ENCODE data around the gene MEF2B. TPM values are rescaled to one million over a fixed set of nuclear protein-coding genes. Genes with fewer than 3 reads are reported as not detected.

MEF2B gene
- total RNA-seq, 1 experiment from 2014 or later, result 1.3 TPM

DNA sequence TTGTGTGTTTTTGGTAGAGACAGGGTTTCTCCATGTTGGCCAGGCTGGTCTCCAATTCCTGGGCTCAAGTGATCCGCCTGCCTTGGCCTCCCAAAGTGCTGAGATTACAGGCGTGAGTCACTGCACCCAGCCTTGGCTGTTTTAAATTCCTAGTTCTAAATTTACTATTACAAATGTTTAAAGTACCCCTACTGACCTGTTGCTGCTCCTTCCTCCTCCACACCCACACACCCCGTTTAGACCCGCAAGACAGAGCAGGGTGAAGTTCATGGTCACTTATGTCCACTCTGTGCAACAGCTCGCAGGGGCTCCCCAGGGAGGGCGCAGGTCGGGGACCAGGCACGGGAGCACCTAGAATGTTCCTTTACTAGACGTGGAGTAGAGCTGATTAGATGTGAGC is 60.5 kb downstream of the MEF2B start:
- H3K4me1 ChIP-seq (ENCODE audit: insufficient read depth, low read length), result no peaks in the 10 kb centered on the region; the same call in 1 of the 2 replicates
- H2AFZ ChIP-seq (ENCODE audit: low read length), result no peak overlapping the region
- H3K79me2 ChIP-seq (ENCODE audit: insufficient read depth, low read length), result no peaks in the 10 kb centered on the region
- H4K8ac ChIP-seq (replicated peaks; ENCODE audit: insufficient read length, low read depth, low read length), result no peak overlapping the region
- no peak overlapping the region for H3K27ac Mint-ChIP-seq
- peaks cover 12% of the 10 kb centered on the region for H3K23me2 ChIP-seq (ENCODE audit: insufficient read length, low read depth, low read length, poor library complexity, severe bottlenecking)
- no peak overlapping the region for H4K5ac ChIP-seq (ENCODE audit: insufficient read length, low read depth, low read length)
- no peak overlapping the region for H3K9ac ChIP-seq (ENCODE audit: extremely low read depth, insufficient read length, low read length)
- H3K9me3 ChIP-seq (ENCODE audit: control insufficient read depth, low read depth, low read length), result no peaks in the 10 kb centered on the region
- H3T11ph ChIP-seq (ENCODE audit: low read length), result no peak overlapping the region
- H3K4me1 Mint-ChIP-seq, result peaks cover 30 to 42% of the 10 kb centered on the region in 2 experiments
- H3K14ac ChIP-seq (ENCODE audit: insufficient read depth, low read length), result no peak overlapping the region
- no peak overlapping the region for H2BK120ac ChIP-seq (ENCODE audit: low read depth, low read length, poor library complexity, severe bottlenecking)
- no peak overlapping the region for H2BK5ac ChIP-seq (ENCODE audit: insufficient read length, low read length)
- H2BK12ac ChIP-seq (ENCODE audit: insufficient read length, low read depth, low read length), result no peak overlapping the region
- no CpG with 5 or more reads among the region's 9 CpGs for WGBS (ENCODE audit: extremely low coverage, insufficient read length, low lambda C conversion rate)
- H3K4ac ChIP-seq (ENCODE audit: low read depth, low read length), result no peak overlapping the region
- H3K18ac ChIP-seq (ENCODE audit: insufficient read length, low read depth, low read length), result no peak overlapping the region
- H3K4me2 ChIP-seq (ENCODE audit: insufficient read depth, insufficient read length, low read length), result no peak overlapping the region
- H3K23ac ChIP-seq (ENCODE audit: insufficient read length, low read depth, low read length), result no peak overlapping the region
- no peak overlapping the region for H2BK20ac ChIP-seq (ENCODE audit: low read depth, low read length, poor library complexity, severe bottlenecking)
- no peaks in the 10 kb centered on the region for H3K9me3 Mint-ChIP-seq
- no peak overlapping the region for H3K56ac ChIP-seq (ENCODE audit: insufficient read length, low read depth, low read length)
- H2BK15ac ChIP-seq (ENCODE audit: low read depth, low read length), result no peak overlapping the region
- TF ChIP-seq, protein P1, sequence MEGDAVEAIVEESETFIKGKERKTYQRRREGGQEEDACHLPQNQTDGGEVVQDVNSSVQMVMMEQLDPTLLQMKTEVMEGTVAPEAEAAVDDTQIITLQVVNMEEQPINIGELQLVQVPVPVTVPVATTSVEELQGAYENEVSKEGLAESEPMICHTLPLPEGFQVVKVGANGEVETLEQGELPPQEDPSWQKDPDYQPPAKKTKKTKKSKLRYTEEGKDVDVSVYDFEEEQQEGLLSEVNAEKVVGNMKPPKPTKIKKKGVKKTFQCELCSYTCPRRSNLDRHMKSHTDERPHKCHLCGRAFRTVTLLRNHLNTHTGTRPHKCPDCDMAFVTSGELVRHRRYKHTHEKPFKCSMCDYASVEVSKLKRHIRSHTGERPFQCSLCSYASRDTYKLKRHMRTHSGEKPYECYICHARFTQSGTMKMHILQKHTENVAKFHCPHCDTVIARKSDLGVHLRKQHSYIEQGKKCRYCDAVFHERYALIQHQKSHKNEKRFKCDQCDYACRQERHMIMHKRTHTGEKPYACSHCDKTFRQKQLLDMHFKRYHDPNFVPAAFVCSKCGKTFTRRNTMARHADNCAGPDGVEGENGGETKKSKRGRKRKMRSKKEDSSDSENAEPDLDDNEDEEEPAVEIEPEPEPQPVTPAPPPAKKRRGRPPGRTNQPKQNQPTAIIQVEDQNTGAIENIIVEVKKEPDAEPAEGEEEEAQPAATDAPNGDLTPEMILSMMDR (conservative IDR thresholded peaks at IDR 0.05), result no peak
- no peak overlapping the region for H3K27ac ChIP-seq (ENCODE audit: insufficient read length, low read depth, low read length)
- H3K79me1 ChIP-seq (ENCODE audit: insufficient read depth, low read depth, low read length, poor library complexity, severe bottlenecking), result no peaks in the 10 kb centered on the region
- no peaks in the 10 kb centered on the region for H3K27me3 ChIP-seq (ENCODE audit: insufficient read depth, low read length)
- no peaks in the 10 kb centered on the region for H4K20me1 ChIP-seq (ENCODE audit: control insufficient read depth, insufficient read depth, insufficient read length)
- peaks cover 0 to 7% (median 5%) of the 10 kb centered on the region in 3 experiments; a peak in 4 of 7 replicates for H3K36me3 Mint-ChIP-seq (ENCODE audit: insufficient read depth in 1 of 3, low read depth in 3 of 3)
- H2AK5ac ChIP-seq (ENCODE audit: insufficient read length, low read length), result no peak overlapping the region
- H3K4me3 Mint-ChIP-seq, result peak overlapping the region in 1 of 2 experiments; percentile 33; a peak in 1 of 5 replicates
- no peak overlapping the region for H4K91ac ChIP-seq (ENCODE audit: insufficient read length, low read depth, low read length)
- peaks cover 46% of the 10 kb centered on the region for H3K27me3 Mint-ChIP-seq (ENCODE audit: low read depth)
- DNase-seq, result no peak

All from H9 (cell line).